ENCODE results near the gene SLC38A1.

- no peak for TF ChIP-seq YY1 (IDR thresholded peaks at IDR 0.05; ENCODE audit: insufficient read depth, insufficient read length)
- TF ChIP-seq ZNF274 (IDR thresholded peaks at IDR 0.05; ENCODE audit: low read depth, low read length) = no peak
- TF ChIP-seq SUZ12 (IDR thresholded peaks at IDR 0.05; ENCODE audit: extremely low read depth, insufficient read depth, insufficient read length) = no peak
Measured at GRCh38 chr12:46153268-46153872, 115.5 kb downstream of the SLC38A1 start.
